Erythroblast (primary cell): ENCODE measurements around the gene PIGC.
A peak's percentile ranks its signal among the peaks of the same experiment; 100 is the strongest.

Experiments used
- DNase-seq, 2 experiments: peaks; one replicate each; lab custom pipeline; 2025; lab: John Stamatoyannopoulos, UW
- GATA1 ChIP-seq: IDR thresholded peaks from 2 replicates; pipeline ENCODE4 v1.6.1; 2011; ENCODE audit warnings: low read depth, mild to moderate bottlenecking, control low read depth, low read length, moderate library complexity
- POLR2A ChIP-seq: IDR thresholded peaks from 2 replicates; pipeline ENCODE4 v1.6.1; 2011; ENCODE audit warnings: mild to moderate bottlenecking, low read length

PIGC gene

DNA sequence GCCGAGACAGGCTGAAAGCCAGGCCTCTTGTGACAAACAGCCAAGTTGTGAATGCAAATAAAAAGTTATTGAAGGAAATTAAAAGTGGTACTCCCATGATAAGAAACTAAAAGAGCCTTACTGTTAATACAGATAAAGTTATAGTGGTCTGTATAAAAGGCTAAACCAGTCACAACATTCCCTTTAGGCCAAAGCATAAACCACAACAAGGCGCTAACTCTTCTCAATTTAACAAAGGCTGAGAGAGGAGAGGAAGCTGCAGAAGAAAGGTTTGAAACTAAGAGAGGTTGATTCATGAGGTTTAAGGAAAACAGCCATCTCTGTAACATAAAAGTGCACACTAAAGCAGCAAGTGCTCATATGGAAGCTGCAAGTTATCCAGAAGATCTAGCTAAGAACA, 12.7 kb downstream of the PIGC start:
- TF ChIP-seq GATA1 (no peak), POLR2A (no peak)
- no peak for DNase-seq

DNA sequence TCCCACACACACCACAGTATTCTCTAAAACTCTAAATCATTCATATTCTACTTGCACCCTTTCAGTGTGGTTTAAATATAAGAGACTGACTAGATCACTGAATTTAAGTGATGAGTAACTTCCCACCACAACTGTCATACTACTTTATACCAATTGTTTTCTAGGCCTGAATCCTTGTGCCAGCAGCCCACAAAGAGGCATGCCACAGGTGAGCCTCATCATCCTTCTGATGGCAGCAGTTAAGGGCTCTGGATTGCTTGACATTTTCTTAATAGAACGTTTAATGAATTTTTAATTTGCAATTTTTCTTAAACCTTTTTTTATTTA, 13.8 kb downstream of the PIGC start:
- no peak for TF ChIP-seq POLR2A
- TF ChIP-seq GATA1 = no peak
- DNase-seq = no peak

DNA sequence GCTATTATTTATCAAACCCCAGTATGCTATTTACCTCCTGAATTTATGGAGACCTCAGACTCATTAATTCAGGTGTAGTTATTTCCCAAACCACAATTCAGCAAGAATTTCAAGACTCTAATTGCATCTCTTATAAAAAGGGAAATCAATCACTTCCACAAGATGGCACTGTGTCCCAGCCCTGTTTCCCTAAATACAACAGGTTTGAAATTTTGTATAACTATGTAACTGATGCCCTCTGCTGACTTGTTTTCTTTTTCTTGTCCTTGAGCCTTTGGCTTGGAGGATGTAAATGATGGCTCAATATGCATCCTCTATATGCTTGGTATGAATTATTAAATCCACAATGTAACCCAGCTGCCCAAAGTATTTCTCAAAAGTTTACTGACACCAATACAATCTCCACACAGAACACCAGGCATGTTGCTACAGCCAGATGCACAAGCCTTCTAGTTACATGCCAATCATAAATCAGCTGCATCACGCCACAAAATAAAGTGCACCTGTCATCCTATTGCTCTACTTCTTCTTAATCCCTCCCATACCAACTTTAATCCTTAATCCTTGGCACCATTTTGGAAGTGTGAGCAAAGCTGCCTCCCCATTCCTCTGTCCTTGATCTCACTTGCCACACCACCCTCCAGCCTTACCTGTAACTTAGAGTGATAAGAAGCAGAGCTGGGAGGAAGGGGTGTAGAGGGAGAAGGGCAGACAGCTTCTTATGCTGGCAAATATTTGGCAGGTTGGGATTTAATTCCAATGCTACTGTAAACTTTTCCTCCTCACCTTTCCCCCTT, 14.3 kb downstream of the PIGC start:
- DNase-seq = peak; percentile 75 to 81
- no peak for TF ChIP-seq POLR2A
- TF ChIP-seq GATA1 = no peak

DNA sequence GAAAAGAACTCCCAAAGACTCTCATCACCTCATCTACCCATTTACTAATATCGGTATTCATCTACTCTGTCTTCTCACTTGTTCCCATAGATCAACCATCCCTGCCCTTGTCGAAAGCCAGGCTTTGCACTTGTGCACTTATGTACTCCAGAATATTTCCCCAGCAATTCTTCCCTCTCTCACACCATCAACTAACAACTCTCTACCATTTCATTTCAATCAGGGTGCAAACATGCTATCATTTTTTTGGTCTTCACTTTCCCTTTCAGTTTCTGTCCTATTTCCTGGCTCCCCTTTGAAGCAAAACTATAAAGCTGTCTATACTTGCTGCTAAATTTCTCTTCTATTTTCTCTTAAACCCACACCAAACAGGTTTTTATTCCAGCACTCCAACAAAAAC, 16.7 kb downstream of the PIGC start:
- no peak for DNase-seq
- TF ChIP-seq GATA1 = no peak
- TF ChIP-seq POLR2A = no peak

DNA sequence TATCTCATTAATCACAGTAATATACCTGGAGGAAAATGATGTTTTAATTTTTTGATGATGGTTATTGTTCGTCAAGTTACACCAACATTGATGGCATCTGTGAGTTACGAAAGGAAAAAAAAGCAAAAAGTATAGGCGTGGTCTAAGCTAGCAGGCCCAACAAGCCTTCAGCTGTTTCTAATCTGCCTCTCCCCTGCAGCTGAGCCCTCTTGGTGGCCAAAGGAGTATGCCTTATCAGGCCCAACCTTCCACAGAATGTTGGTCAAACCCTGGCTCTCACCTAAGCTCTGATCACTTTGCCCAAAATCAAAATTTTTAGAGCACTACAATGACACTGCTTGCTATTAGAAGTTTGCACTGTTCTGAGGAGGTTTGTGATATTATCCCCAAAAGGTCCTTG, 18.5 kb downstream of the PIGC start:
- peak; percentile 45 to 82 for DNase-seq
- TF ChIP-seq POLR2A = no peak
- no peak for TF ChIP-seq GATA1

DNA sequence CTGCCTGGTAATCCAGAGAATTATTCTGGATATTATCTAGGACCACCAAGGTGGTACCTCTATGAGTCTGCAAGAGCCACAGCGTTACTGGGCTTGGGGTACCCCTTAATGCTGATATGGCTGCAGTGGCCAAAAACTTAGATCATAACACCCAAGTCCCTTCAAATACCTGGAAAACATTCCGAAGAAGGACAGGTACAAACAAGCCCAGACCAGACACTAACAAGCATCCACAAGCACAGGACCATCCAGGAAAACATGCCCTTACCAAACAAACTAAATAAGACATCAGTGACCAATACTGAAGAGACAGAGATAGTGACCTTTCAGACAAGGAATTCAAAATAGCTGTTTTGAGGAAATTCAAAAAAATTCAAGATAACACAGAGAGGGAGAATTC, 20.5 kb downstream of the PIGC start:
- DNase-seq = no peak
- TF ChIP-seq POLR2A (no peak), GATA1 (no peak)

DNA sequence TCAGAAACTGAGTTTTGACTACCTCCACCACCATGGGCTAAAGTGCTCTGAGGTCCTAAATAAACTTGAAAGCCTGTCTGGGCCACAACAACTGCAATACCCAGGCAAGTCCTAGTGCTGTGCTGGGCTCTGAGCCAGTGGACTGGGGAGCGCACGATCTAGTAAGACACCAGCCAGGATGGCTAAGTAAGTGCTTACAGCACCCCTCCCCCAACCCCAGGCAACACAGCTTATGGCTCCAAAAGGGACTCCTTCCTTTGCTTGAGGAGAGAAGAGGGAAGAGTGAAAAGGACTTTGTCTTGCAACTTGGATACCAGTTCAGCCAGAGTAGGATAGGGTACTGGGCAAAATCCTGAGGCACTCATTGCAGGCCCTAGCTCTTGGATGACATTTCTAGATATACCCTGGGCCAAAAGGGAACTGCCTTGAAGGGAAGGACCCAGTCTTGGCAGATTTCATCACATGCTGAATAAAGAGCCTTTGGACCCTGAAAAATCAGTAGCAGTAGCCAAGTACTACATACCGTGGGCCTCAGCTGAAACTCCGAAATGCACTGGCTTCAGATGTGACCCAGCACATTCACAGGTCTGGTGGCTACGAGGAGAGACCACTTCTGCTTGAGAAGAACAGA, 21.8 kb downstream of the PIGC start:
- TF ChIP-seq POLR2A (no peak), GATA1 (no peak)
- no peak for DNase-seq

DNA sequence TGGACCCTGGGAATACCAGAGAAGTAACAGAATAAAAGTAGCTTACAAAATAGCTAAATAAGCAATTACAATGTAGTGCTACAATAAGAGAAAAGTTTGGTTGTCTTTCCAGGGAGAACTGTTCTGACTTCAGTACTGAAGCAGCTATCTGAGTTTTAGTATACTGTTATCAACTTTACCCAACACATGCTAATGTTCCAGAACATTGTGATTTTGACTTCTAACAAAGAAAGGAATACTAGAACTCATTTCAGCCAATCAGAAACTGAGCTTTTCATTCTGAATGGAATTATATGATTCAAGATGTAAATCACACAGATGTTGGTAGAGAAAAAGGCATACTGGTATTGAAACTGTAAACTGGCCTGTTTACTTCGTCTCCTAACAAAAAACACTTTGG, 23.5 kb downstream of the PIGC start, which contains the start of gene C1orf105:
Gene C1orf105 (plus strand): TSS at position 301 of the 400 bp plus-strand sequence. CDS start 201 bp downstream, outside the sequence.
- DNase-seq = no peak
- TF ChIP-seq POLR2A (no peak), GATA1 (no peak)

DNA sequence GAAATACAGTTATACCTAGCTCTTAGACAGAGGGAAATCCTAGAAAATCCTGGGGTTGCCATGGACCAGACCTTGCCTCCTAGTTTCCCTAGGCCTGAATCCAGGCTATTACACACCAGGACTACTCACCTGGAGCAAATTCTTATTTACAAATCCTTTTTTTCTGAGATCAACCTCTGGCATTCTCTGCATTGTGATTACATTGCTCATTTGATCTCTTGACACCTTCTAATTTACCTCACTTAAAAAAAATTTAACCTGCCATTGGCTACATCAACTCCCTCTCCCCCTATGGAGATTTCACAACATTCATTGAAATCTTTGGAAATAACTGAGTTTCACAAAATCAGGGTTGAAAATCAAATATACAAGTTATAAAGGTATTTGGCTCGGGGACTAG, 26.3 kb downstream of the PIGC start:
- TF ChIP-seq POLR2A = no peak
- no peak for TF ChIP-seq GATA1
- no peak for DNase-seq

DNA sequence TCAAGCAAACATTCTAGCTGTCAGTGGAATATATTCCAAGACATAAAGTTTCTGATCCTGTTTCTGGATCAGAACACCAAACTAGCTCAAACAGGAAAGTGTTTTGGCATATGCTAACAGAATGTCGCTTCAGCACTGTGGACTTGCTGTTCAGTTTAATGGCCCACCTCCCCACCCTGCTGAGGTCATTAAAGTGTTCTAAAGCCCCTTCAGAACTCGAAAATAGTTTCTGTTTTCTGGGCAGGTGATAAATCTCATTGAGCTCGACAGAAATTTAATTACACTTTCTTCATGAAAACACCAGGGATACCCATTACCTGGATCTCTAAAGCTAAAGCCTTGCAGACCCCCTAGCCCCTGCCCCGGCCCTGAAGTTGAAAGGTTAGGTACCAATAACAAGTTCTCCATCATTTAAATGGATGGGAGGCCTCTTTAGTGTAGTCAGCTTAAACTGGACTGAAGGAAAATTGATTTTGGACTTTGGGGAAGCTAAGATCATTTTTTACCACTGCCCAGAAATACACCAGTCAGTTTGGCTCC, 27.3 kb downstream of the PIGC start:
- no peak for TF ChIP-seq GATA1
- no peak for TF ChIP-seq POLR2A
- DNase-seq = no peak

DNA sequence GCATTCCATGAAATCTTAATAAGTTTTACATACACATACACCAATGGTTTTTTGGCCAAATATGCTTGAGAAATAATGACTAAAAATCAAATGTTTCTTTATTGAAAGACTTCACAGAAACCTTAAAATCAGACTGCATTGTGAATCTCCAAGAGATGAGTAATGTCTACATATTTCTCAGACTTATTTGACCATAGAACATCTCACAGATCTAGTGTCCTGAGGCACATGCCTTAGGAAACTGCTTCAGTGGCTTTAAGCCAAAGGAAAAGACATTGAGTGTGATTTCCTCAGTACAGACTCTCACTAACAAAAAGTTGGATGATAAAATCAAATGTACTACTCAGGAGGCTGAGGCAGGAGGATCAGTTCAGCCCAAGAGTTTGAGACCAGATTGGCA, 29.5 kb downstream of the PIGC start:
- TF ChIP-seq POLR2A (no peak), GATA1 (no peak)
- no peak for DNase-seq

DNA sequence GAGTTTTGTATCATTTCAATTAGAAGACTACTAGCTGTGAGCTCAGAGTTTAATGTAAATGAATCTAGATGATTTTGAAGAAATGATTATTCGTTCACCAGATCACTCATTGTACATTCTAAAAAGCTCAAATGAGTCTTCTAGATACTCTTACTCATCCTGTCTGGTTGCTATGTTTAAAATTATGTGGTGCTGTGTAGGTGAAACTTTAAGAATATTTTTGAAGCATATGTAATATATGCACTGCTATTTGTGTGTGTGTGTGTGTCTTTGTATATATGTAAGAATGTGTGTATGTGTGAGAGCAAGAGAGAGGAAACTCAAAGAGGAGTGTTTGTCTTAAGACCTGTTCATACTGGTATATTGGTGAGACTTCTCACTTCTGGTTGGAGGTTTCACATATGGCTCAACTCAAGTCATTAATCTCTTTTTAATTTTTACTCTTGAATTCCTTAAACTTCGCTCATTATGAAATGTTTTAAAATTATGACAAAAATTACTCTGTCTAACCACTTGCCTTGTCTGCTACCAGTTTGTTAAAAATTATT, 32.0 kb downstream of the PIGC start:
- DNase-seq = no peak
- no peak for TF ChIP-seq POLR2A
- no peak for TF ChIP-seq GATA1

DNA sequence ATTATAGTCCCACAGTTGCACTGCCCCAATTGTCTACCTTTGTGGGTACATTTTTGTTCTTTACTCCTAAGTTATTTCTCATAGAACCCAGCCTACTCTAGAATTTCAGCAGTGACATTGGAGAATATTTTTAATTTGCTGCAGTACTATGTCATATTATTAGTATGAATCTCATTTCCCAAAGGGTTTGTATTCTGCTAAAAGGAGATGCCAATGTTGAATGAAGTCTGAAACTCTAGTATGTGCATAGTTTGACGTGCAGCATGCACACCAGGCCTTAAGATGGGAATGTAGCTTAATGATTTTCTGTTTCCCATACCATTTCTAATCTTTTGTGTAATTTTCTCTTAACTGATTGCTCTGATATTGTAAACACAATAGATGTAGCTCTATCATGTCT, 33.8 kb downstream of the PIGC start:
- TF ChIP-seq POLR2A (no peak), GATA1 (no peak)
- DNase-seq = no peak

DNA sequence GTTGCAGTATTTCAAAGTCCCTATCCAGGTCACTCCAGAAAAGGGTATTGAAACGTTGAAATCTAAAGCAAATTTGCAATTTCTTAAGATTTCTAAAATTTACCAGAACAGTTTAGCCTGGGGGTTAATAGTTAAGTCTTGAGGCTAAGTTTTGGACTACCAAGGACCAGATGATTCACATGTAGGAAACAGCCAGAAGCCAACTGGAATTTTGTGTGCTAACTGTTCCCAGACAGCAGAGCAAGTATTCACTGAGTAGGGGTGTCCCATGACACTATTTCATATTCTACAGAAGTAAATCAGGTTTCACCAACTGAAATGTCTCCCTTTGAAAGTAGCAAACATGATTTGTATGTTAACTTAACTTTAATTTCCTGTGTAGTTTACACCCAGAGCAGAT, 34.9 kb downstream of the PIGC start:
- TF ChIP-seq GATA1 (no peak), POLR2A (no peak)
- no peak for DNase-seq
